Activated naive CD4-positive, alpha-beta T cell treated with anti-CD3 and anti-CD28 coated beads for 36 hours (primary cell): ENCODE results near the gene LRRC7. TPM values are rescaled to one million over a fixed set of nuclear protein-coding genes. Genes with fewer than 3 reads are reported as not detected.

ENCODE experiments used
- CTCF ChIA-PET: fragments of 350-600 bp; sonication (Branson Sonifier 250); formaldehyde crosslinking; loops from one replicate; lab custom pipeline; 2021; ENCODE audit warnings: antibody characterized with exemption; lab: Charles Lee
- DNase-seq: peaks from one replicate; pipeline ENCODE4 v3.0.0-alpha.2; 2020
- H3K27ac Mint-ChIP-seq: one replicate; pipeline ENCODE4 v1.8.0; 2021; ENCODE audit warnings: mild to moderate bottlenecking, mixed read lengths
- H3K27me3 Mint-ChIP-seq: one replicate; pipeline ENCODE4 v1.8.0; 2021; ENCODE audit warnings: low read depth, mixed read lengths
- H3K36me3 Mint-ChIP-seq: one replicate; pipeline ENCODE4 v1.8.0; 2021; ENCODE audit warnings: low read depth, mixed read lengths
- H3K4me1 Mint-ChIP-seq: one replicate; pipeline ENCODE4 v1.8.0; 2021; ENCODE audit warnings: low read depth, mixed read lengths
- H3K4me3 Mint-ChIP-seq: one replicate; pipeline ENCODE4 v1.8.0; 2021; ENCODE audit warnings: mild to moderate bottlenecking, moderate library complexity, mixed read lengths
- H3K9me3 Mint-ChIP-seq: one replicate; pipeline ENCODE4 v1.8.0; 2021; ENCODE audit warnings: mixed read lengths
- intact Hi-C: fragments of 100-400 bp; cut with micrococcal nuclease; formaldehyde crosslinking; loops from one replicate; pipeline ENCODE4 v1.15.1; 2023
- total RNA-seq, 2 experiments: library from RNA; stranded (reverse); gene quantifications; one replicate each; pipeline ENCODE4 v1.2.3, GENCODE V29; 2021

The LRRC7 gene
- total RNA-seq: not detected

DNA sequence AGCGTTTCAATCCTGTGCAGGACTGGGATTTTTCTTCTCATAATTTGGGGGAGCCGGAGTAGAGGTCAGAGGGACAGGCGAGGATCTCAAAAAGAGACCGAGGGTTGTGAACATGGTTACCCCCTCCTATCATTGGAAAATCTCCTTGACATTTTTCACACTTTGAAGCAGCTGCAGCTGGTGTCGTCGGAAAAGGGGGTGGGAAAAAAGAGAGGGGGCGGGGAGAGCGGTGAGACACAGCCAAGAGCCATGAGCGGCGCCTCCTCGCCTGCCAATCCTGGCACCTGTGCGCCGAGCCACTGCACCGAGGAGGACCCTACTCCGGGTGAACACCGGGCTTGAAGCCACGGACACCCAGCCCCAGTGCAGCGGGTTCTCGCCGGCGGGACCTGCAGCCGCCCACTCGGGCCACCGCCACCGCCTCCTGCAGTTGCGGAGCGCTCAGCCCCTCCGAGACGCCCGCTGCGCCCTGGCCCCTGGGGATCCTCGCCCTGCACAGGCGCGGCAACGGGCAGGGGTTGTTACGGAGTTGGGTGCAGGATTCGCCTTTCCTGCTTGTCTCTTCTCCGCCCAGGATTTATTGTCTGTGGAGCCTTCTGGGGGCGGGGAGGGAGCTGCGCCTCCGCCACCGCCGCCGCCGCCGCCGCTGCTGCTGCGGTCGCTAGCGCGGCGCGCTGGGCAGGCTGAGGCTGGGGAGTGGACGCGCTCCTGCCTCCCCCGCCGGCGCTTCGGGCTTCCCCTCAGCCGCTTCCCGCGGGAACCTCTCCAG is at the start of gene LRRC7:
Gene LRRC7 (plus strand): TSS at position 271 of the 769 bp plus-strand sequence. CDS start 718 bp downstream, outside the sequence.
- intact Hi-C loops: no loop called here
- H3K4me3 Mint-ChIP-seq: peak within 1 kb of the TSS; percentile 40
- H3K9me3 Mint-ChIP-seq: no peaks in the 10 kb centered on the region
- no peak for DNase-seq
- peaks cover 2% of the 10 kb centered on the region for H3K36me3 Mint-ChIP-seq
- CTCF ChIA-PET: no interaction called here
- peaks cover 8% of the 10 kb centered on the region for H3K4me1 Mint-ChIP-seq
- peaks cover 45% of the 10 kb centered on the region for H3K27me3 Mint-ChIP-seq
- H3K27ac Mint-ChIP-seq: no peak within 1 kb of the TSS

DNA sequence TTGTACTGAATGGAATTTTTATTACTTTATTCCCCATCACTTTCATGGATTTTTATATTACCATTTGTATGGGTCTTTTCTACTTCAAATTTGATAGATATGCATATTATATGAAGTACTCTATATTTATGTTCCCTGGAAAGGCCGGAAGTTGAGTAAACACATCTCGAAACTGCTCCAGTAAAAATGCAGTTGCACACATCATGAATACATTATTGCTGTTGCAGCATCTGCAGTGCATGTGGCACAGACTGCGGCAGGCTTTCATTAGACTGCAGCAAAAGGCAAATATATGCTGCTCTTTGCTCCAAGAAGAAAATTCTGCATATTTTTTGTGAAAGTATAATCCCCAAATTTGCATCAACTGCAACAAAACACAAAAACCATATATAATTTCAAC is 48.7 kb upstream of the LRRC7 start:
- Mint-ChIP-seq H3K4me3 (no peak overlapping the region), H3K27ac (no peak overlapping the region), H3K27me3 (no peaks in the 10 kb centered on the region), H3K36me3 (no peaks in the 10 kb centered on the region), H3K9me3 (peaks cover 3% of the 10 kb centered on the region), H3K4me1 (no peaks in the 10 kb centered on the region)
- intact Hi-C loops: no loop called here
- CTCF ChIA-PET: no interaction called here
- no peak for DNase-seq

GRCh38 chr1:69520326-69520725 is 47.4 kb upstream of the LRRC7 start:
- no peak overlapping the region for H3K4me3 Mint-ChIP-seq
- no peak overlapping the region for H3K27ac Mint-ChIP-seq
- intact Hi-C loops: no loop called here
- no peaks in the 10 kb centered on the region for H3K27me3 Mint-ChIP-seq
- no peaks in the 10 kb centered on the region for H3K36me3 Mint-ChIP-seq
- no peaks in the 10 kb centered on the region for H3K4me1 Mint-ChIP-seq
- DNase-seq: no peak
- peaks cover 3% of the 10 kb centered on the region for H3K9me3 Mint-ChIP-seq
- CTCF ChIA-PET: no interaction called here

GRCh38 chr1:69523032-69523431 is 44.7 kb upstream of the LRRC7 start:
- intact Hi-C loops: no loop called here
- Mint-ChIP-seq H3K36me3 (no peaks in the 10 kb centered on the region), H3K27ac (no peak overlapping the region), H3K9me3 (peaks cover 2% of the 10 kb centered on the region), H3K4me3 (no peak overlapping the region), H3K27me3 (no peaks in the 10 kb centered on the region), H3K4me1 (no peaks in the 10 kb centered on the region)
- CTCF ChIA-PET: interaction anchor here (0.6 kb wide), 1 partner anchor 102 kb away, joined by 4 read pairs; no protein-coding TSS in a partner anchor
- DNase-seq: no peak

DNA sequence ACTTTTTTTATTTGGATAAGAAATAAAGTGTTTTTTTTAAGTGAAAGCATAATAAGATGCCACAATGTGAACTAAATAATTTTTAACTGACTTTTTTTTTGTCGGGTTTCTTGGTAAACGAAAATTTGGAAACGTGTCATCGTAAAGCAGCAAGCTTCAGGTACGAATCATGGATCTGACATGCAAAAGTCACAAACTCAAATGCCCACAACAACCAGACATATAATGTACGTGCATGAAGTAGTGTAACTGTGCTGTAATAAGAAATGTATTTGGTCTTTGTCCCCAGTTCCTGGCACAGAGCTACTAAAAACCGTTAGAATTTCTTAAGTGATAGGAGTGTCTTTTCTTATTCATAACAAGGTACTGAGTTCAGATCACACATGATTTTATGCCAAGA is 44.3 kb upstream of the LRRC7 start:
- Mint-ChIP-seq H3K4me3 (no peak overlapping the region), H3K27me3 (no peaks in the 10 kb centered on the region), H3K36me3 (no peaks in the 10 kb centered on the region), H3K27ac (no peak overlapping the region), H3K4me1 (no peaks in the 10 kb centered on the region), H3K9me3 (peaks cover 2% of the 10 kb centered on the region)
- CTCF ChIA-PET: interaction anchor here (0.6 kb wide), 1 partner anchor 102 kb away, joined by 4 read pairs; no protein-coding TSS in a partner anchor
- DNase-seq: no peak
- intact Hi-C loops: no loop called here

DNA sequence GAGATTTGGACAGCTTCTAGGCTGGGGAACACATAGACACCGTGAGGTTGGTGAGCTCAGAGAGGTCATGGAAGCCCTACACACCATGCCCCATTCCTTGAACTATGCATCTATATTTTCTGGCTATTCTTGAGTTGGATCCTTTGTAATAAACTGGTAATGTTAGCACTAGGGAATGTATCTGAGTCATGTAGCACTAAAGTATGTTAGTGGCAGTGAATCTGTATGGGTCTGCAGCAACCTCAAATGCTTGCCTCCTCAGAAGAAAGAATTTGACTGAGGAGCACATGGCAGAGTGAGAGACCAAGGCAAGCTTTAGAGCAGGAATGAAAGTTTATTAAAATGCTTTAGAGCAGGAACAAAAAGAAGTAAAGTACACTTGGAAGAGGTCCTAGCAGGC is 43.7 kb upstream of the LRRC7 start:
- Mint-ChIP-seq H3K36me3 (no peaks in the 10 kb centered on the region), H3K4me3 (no peak overlapping the region), H3K27ac (no peak overlapping the region), H3K27me3 (no peaks in the 10 kb centered on the region), H3K4me1 (no peaks in the 10 kb centered on the region), H3K9me3 (peaks cover 2% of the 10 kb centered on the region)
- intact Hi-C loops: no loop called here
- no peak for DNase-seq
- CTCF ChIA-PET: interaction anchor here (0.6 kb wide), 1 partner anchor 103 kb away, joined by 4 read pairs; no protein-coding TSS in a partner anchor

GRCh38 chr1:69527273-69527672 is 40.4 kb upstream of the LRRC7 start:
- no peak for DNase-seq
- Mint-ChIP-seq H3K27ac (no peak overlapping the region), H3K36me3 (no peaks in the 10 kb centered on the region), H3K4me3 (no peak overlapping the region), H3K4me1 (no peaks in the 10 kb centered on the region), H3K9me3 (peaks cover 2% of the 10 kb centered on the region), H3K27me3 (no peaks in the 10 kb centered on the region)
- CTCF ChIA-PET: no interaction called here
- intact Hi-C loops: no loop called here

DNA sequence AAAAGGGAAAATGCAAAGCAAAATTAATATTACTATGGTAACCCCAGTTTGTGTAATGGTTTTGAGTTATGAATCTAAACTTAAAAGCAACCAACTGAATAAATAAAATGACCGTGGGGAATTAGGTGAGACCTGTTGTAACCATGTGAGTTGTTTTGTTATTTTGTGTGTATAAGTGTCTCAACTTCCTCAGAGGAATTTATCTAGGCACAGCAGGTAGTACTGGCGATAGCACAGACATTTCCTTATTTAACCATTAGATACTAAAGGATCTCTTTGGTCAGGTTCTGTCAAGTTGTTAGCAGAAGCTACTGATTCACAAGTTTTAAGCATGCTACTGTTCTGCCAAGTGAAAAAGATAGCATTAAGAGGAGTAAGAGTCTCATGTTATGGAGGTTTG is 39.3 kb upstream of the LRRC7 start:
- no peak for DNase-seq
- Mint-ChIP-seq H3K27me3 (no peaks in the 10 kb centered on the region), H3K4me1 (no peaks in the 10 kb centered on the region), H3K4me3 (no peak overlapping the region), H3K36me3 (no peaks in the 10 kb centered on the region), H3K9me3 (peaks cover 3% of the 10 kb centered on the region), H3K27ac (no peak overlapping the region)
- CTCF ChIA-PET: no interaction called here
- intact Hi-C loops: no loop called here

GRCh38 chr1:69533343-69533742 is 34.4 kb upstream of the LRRC7 start:
- no peak overlapping the region for H3K27ac Mint-ChIP-seq
- intact Hi-C loops: no loop called here
- CTCF ChIA-PET: no interaction called here
- no peak overlapping the region for H3K4me3 Mint-ChIP-seq
- H3K9me3 Mint-ChIP-seq: peaks cover 8% of the 10 kb centered on the region
- no peaks in the 10 kb centered on the region for H3K4me1 Mint-ChIP-seq
- DNase-seq: no peak
- no peaks in the 10 kb centered on the region for H3K27me3 Mint-ChIP-seq
- H3K36me3 Mint-ChIP-seq: no peaks in the 10 kb centered on the region

- Mint-ChIP-seq H3K27ac (no peak overlapping the region), H3K36me3 (no peaks in the 10 kb centered on the region), H3K27me3 (no peaks in the 10 kb centered on the region), H3K9me3 (peaks cover 14% of the 10 kb centered on the region), H3K4me1 (no peaks in the 10 kb centered on the region), H3K4me3 (no peak overlapping the region)
- DNase-seq: no peak
- intact Hi-C loops: no loop called here
- CTCF ChIA-PET: no interaction called here
Observed at GRCh38 chr1:69534829-69535228, 32.9 kb upstream of the LRRC7 start.

- Mint-ChIP-seq H3K9me3 (peaks cover 14% of the 10 kb centered on the region), H3K4me1 (no peaks in the 10 kb centered on the region), H3K36me3 (no peaks in the 10 kb centered on the region), H3K4me3 (no peak overlapping the region), H3K27ac (no peak overlapping the region), H3K27me3 (no peaks in the 10 kb centered on the region)
- no peak for DNase-seq
- intact Hi-C loops: no loop called here
- CTCF ChIA-PET: no interaction called here
Observed at GRCh38 chr1:69535490-69535889, 32.2 kb upstream of the LRRC7 start.

GRCh38 chr1:69540052-69540451 is 27.7 kb upstream of the LRRC7 start:
- peaks cover 15% of the 10 kb centered on the region for H3K9me3 Mint-ChIP-seq
- intact Hi-C loops: no loop called here
- H3K27ac Mint-ChIP-seq: no peak overlapping the region
- H3K27me3 Mint-ChIP-seq: no peaks in the 10 kb centered on the region
- DNase-seq: no peak
- no peak overlapping the region for H3K4me3 Mint-ChIP-seq
- no peaks in the 10 kb centered on the region for H3K4me1 Mint-ChIP-seq
- no peaks in the 10 kb centered on the region for H3K36me3 Mint-ChIP-seq
- CTCF ChIA-PET: no interaction called here
